ENCODE data around the gene RAPGEFL1.
"Not testable (repeated sequence)": the region's sequence is repeated elsewhere in the genome, so short reads cannot be mapped to it uniquely, and the experiment has no call there.

The RAPGEFL1 gene

GRCh38 chr17:40175928-40176753, 1.1 kb upstream of the RAPGEFL1 start:
- DNase-seq: no peak

GRCh38 chr17:40176754-40177110, 538 bp upstream of the RAPGEFL1 start:
- DNase-seq: no peak

- no peak for DNase-seq
These were observed 841 bp downstream of the RAPGEFL1 start for GRCh38 chr17:40178021-40178601.

GRCh38 chr17:40178660-40179059, 1.4 kb downstream of the RAPGEFL1 start:
- no peak for DNase-seq

- DNase-seq: peak; percentile 59
These were observed 2.8 kb downstream of the RAPGEFL1 start for GRCh38 chr17:40179923-40180659.

GRCh38 chr17:40180694-40181093, 3.4 kb downstream of the RAPGEFL1 start:
- no peak for DNase-seq

- DNase-seq: no peak
These were observed 3.9 kb downstream of the RAPGEFL1 start for GRCh38 chr17:40181205-40181604.

GRCh38 chr17:40182606-40183005, 5.3 kb downstream of the RAPGEFL1 start:
- no peak for DNase-seq

- DNase-seq: no peak
These were observed 10.0 kb downstream of the RAPGEFL1 start for GRCh38 chr17:40187238-40187637.

- no peak for DNase-seq
These were observed 11.4 kb downstream of the RAPGEFL1 start for GRCh38 chr17:40188694-40189093.

- no peak for DNase-seq
These were observed 13.1 kb downstream of the RAPGEFL1 start for GRCh38 chr17:40190197-40191021.

GRCh38 chr17:40191237-40192208, 14.3 kb downstream of the RAPGEFL1 start:
- DNase-seq: peak; percentile 73

GRCh38 chr17:40192961-40193360, 15.7 kb downstream of the RAPGEFL1 start:
- no peak for DNase-seq

GRCh38 chr17:40194821-40195220, 17.6 kb downstream of the RAPGEFL1 start:
- DNase-seq: no peak

GRCh38 chr17:40197550-40197949, 20.3 kb downstream of the RAPGEFL1 start:
- DNase-seq: no peak

- DNase-seq: not testable (repeated sequence)
These were observed 20.7 kb downstream of the RAPGEFL1 start for GRCh38 chr17:40197965-40198456.

- DNase-seq: no peak
These were observed 21.3 kb downstream of the RAPGEFL1 start for GRCh38 chr17:40198576-40198975.

GRCh38 chr17:40203131-40203530, 25.9 kb downstream of the RAPGEFL1 start:
- no peak for DNase-seq

- DNase-seq: not testable (repeated sequence)
These were observed 28.9 kb downstream of the RAPGEFL1 start for GRCh38 chr17:40206193-40206592.

GRCh38 chr17:40209404-40210093, 32.3 kb downstream of the RAPGEFL1 start:
- peak; percentile 77 for DNase-seq

- DNase-seq: not testable (repeated sequence)
These were observed 36.6 kb downstream of the RAPGEFL1 start for GRCh38 chr17:40213914-40214313.
